AG04450 (cell line): ENCODE results near the gene ADARB2. TPM values are rescaled to one million over a fixed set of nuclear protein-coding genes. Genes with fewer than 3 reads are reported as not detected.

Source experiments
- CTCF ChIA-PET: fragments of 300-600, 350-600 bp; formaldehyde crosslinking; extraction: SDS; loops from one replicate; lab custom pipeline; 2022; ENCODE audit warnings: antibody characterized with exemption, inconsistent platforms; lab: Charles Lee
- POLR2A ChIA-PET: fragments of 350-600 bp; formaldehyde crosslinking; extraction: SDS; loops from one replicate; lab custom pipeline; 2021; ENCODE audit warnings: antibody characterized with exemption, inconsistent platforms; lab: Yijun Ruan, JAX
- DNase-seq: peaks from one replicate; pipeline ENCODE4 v3.0.0-alpha.2; 2011; ENCODE audit warnings: low read depth, low spot score
- H3K27ac ChIP-seq: one replicate; pipeline ENCODE4 v1.5.1; 2012; ENCODE audit warnings: low read depth, low read length, control low read depth
- H3K27me3 ChIP-seq: one replicate; pipeline ENCODE4 v1.6.0; 2012; ENCODE audit warnings: low read length; ENCODE audit not compliant: control insufficient read depth, insufficient read depth
- H3K4me3 ChIP-seq: 2 replicates; pipeline ENCODE4 v1.5.1; 2011; ENCODE audit warnings: mild to moderate bottlenecking, low read depth, low read length, control low read depth
- H3K9me3 ChIP-seq: 2 replicates; pipeline ENCODE4 v1.5.1; 2012; ENCODE audit warnings: low read length; ENCODE audit not compliant: control insufficient read depth, insufficient read depth
- polyA plus RNA-seq: library from polyadenylated mRNA; depleted of rRNA; stranded (reverse); fragments of >200 nt; gene quantifications from 2 replicates; pipeline ENCODE4 v1.2.3, GENCODE V29; 2011
- TF ChIP-seq, protein P1 (sequence below): IDR thresholded peaks from 2 replicates; pipeline ENCODE4 v1.5.1; 2011; ENCODE audit warnings: low read depth, low read length, control low read depth, inconsistent platforms

The ADARB2 gene
- polyA plus RNA-seq, 1 experiment: not detected

DNA sequence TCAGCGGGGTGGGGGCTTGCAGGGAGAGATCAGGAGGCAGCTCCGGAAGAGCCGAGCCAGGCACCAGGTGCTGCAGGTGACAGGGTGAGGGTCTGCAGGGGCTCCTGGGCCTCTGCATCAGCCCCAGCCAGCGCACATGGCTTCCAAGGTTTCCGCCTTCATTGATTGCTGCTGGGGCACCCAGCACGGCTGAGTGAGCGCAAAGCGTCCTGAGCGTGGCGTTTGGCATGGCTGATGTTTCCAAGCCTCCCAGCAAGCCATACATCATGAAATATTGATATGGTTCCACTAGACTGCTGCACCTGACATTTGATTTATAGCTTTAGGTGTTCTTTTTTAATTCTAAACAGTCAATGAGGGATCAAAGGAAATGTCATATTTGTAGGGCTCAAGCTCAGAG, 422.1 kb downstream of the ADARB2 start:
- Histone ChIP-seq H3K4me3 (no peak overlapping the region), H3K27me3 (no peaks in the 10 kb centered on the region), H3K27ac (no peak overlapping the region), H3K9me3 (peaks cover 54% of the 10 kb centered on the region)
- POLR2A ChIA-PET: no interaction called here
- TF ChIP-seq, protein P1, sequence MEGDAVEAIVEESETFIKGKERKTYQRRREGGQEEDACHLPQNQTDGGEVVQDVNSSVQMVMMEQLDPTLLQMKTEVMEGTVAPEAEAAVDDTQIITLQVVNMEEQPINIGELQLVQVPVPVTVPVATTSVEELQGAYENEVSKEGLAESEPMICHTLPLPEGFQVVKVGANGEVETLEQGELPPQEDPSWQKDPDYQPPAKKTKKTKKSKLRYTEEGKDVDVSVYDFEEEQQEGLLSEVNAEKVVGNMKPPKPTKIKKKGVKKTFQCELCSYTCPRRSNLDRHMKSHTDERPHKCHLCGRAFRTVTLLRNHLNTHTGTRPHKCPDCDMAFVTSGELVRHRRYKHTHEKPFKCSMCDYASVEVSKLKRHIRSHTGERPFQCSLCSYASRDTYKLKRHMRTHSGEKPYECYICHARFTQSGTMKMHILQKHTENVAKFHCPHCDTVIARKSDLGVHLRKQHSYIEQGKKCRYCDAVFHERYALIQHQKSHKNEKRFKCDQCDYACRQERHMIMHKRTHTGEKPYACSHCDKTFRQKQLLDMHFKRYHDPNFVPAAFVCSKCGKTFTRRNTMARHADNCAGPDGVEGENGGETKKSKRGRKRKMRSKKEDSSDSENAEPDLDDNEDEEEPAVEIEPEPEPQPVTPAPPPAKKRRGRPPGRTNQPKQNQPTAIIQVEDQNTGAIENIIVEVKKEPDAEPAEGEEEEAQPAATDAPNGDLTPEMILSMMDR: no peak
- no peak for DNase-seq
- CTCF ChIA-PET: no interaction called here

DNA sequence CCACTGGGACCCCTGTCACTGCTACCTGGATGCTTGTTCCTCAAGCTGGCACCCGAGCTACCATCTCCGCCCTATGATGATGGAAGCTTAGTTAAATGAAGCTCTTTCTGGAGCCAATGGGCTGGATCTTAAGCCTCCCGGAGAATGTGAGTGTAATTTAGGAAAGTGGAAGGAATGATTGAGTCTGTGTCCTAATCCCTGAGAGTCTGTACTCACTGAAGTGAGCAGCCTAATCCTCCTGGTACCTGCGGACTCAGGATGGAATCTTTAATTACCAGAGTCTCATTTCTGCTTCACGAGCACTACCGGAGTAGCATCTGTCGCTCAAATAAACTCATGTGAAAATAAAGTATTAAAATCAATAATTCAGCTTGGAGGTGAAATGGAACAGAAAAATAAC, 425.6 kb downstream of the ADARB2 start:
- TF ChIP-seq, protein P1: no peak
- H3K4me3 ChIP-seq: no peak overlapping the region
- DNase-seq: no peak
- CTCF ChIA-PET: no interaction called here
- H3K27ac ChIP-seq: no peak overlapping the region
- no peaks in the 10 kb centered on the region for H3K27me3 ChIP-seq
- POLR2A ChIA-PET: no interaction called here
- peaks cover 59% of the 10 kb centered on the region for H3K9me3 ChIP-seq

DNA sequence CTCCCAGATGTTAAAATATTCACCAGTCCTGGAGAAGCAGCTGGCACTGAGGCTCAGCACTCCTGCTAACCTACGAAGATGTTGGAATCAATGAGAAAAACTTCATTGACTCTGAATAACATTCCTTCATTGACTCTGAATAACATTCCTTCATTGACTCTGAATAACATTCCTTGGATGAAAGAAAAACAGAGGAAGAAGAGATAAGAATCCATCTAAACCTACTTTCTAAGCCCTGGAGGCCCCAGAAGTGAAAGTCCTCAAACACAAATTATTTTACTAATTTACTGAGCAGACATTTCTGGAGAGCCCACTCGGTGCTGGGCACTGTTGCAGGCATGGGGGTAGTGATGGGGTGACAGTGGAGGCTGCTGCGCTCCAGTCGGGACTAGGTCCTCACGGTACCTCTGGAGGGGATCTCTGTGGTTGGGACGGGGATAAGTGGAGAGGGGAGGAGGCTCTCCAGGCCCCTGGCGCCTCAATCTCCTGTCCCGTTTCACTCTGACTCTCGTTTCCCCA, 427.0 kb downstream of the ADARB2 start:
- Histone ChIP-seq H3K4me3 (no peak overlapping the region), H3K27me3 (no peaks in the 10 kb centered on the region), H3K27ac (no peak overlapping the region), H3K9me3 (peaks cover 52% of the 10 kb centered on the region)
- ChIA-PET CTCF (no interaction called here), POLR2A (no interaction called here)
- no peak for DNase-seq
- TF ChIP-seq, protein P1: no peak

DNA sequence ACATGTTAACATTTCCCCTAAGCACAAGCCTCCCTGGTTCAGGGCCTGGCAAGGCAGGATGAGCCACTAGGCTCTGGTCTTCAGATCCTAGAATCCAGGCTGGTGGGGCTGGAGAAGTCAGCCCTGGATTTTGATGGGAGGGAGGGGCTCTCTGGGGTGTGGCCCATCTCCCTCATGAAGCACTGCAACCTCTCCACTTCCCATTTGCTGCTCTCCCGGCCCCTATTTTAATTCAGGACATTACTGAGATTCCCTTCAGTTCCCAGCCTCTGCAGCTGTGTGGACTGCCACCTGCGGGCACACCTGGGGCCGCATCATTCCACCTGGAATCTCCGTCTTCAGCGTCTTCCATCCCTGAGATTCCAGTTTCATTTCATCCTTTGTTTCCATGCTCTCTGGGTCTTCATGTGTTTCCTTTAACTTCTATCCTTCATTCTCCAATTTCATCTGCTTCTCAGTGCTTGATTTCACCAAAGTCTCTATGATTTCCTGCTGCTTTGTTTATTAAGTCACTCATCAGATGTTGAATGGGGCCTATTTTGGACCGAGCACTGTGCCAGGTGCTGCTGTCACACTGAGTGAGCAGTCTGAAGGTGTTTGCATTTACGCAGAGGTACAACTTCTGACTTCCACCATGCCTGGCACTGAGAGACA, 427.6 kb downstream of the ADARB2 start:
- DNase-seq: no peak
- TF ChIP-seq, protein P1: no peak
- Histone ChIP-seq H3K27ac (no peak overlapping the region), H3K27me3 (no peaks in the 10 kb centered on the region), H3K9me3 (peaks cover 46% of the 10 kb centered on the region), H3K4me3 (no peak overlapping the region)
- CTCF ChIA-PET: no interaction called here
- POLR2A ChIA-PET: no interaction called here

DNA sequence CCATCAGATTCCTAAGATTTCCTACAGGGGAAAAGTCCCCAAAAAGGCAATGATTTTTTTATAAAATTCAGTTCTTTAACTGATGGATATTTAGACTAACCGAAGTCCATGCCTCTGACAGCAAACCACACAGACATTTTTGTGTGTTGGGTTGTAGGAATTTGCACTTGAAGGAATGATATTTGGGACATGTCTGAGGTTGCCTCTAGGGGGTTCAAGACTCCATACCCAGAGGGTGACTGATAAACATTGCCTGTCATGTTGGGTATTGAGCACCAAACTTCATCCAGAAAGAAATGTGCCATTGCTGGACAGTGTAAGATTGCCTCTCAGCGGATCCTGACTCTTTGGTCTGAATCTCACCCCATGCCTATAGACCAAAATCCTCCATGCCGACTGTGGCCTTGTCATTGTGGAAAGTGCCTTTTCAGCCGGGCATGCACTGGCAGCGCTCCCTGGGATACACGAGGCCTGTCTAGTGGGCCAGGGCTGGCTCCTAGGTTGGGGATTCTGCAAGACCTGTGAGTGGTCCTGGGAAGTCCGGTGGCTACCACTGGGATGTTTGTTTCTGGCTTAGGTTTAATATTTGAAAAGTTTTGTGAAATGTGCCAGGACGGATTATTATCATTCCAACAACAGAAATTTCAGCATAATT, 428.2 kb downstream of the ADARB2 start:
- peaks cover 40% of the 10 kb centered on the region for H3K9me3 ChIP-seq
- no peak overlapping the region for H3K4me3 ChIP-seq
- POLR2A ChIA-PET: no interaction called here
- CTCF ChIA-PET: interaction anchor here (0.6 kb wide), 1 partner anchor 205 kb away, joined by 3 read pairs; no protein-coding TSS in a partner anchor
- no peak overlapping the region for H3K27ac ChIP-seq
- DNase-seq: no peak
- H3K27me3 ChIP-seq: no peaks in the 10 kb centered on the region
- TF ChIP-seq, protein P1: no peak
